ENCODE measurements around the gene THSD4.

The THSD4 gene

DNA sequence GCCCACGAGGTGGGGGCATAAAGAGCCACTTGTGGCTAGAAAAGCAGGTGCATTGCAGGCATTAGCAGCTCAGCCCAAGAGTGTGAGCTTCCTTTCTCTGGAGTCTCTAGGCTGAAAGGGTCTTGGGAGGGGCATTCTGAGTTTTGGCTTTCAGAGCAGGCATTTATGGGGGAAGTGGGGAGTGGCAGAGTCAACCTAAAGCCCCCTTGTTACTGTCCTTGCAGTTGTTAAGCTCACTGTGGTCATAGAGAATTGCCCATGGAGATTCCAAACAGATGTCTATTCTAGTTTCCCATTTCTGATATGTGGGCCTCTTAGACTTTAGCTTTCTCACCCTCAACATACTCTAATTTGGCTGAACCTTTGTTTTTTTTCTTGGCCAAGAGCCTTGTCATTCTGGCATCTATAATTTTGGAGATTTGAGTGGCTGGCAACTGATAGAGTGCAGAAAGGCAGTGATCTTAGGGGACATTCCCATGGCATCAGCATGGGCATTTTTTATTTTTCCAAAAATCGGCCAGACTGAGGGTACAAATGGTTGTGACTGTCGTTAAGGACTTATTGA is 217.9 kb downstream of the THSD4 start:
- H4K20me1 ChIP-seq (ENCODE audit: insufficient read depth), result no peaks in the 10 kb centered on the region
- H3K27ac ChIP-seq, result no peak overlapping the region
- no peak overlapping the region for H3K4me2 ChIP-seq
- H3K27me3 ChIP-seq (ENCODE audit: insufficient read depth, low read depth), result no peaks in the 10 kb centered on the region
- no peaks in the 10 kb centered on the region for H3K36me3 ChIP-seq (ENCODE audit: insufficient read depth)
- H3K4me3 ChIP-seq (IDR thresholded peaks at IDR 0.05; ENCODE audit: insufficient read depth, low read depth, low read length), result no peak overlapping the region
- H3K79me2 ChIP-seq (ENCODE audit: insufficient read depth, low read depth), result no peaks in the 10 kb centered on the region
- H2AFZ ChIP-seq (ENCODE audit: low read depth), result no peak overlapping the region
- H3K9ac ChIP-seq, result no peak overlapping the region
- no peaks in the 10 kb centered on the region for H3K4me1 ChIP-seq (ENCODE audit: low read depth, poor library complexity, severe bottlenecking)
- TF ChIP-seq, protein P1, sequence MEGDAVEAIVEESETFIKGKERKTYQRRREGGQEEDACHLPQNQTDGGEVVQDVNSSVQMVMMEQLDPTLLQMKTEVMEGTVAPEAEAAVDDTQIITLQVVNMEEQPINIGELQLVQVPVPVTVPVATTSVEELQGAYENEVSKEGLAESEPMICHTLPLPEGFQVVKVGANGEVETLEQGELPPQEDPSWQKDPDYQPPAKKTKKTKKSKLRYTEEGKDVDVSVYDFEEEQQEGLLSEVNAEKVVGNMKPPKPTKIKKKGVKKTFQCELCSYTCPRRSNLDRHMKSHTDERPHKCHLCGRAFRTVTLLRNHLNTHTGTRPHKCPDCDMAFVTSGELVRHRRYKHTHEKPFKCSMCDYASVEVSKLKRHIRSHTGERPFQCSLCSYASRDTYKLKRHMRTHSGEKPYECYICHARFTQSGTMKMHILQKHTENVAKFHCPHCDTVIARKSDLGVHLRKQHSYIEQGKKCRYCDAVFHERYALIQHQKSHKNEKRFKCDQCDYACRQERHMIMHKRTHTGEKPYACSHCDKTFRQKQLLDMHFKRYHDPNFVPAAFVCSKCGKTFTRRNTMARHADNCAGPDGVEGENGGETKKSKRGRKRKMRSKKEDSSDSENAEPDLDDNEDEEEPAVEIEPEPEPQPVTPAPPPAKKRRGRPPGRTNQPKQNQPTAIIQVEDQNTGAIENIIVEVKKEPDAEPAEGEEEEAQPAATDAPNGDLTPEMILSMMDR (conservative IDR thresholded peaks at IDR 0.05; ENCODE audit: low read depth, low read length), result no peak

DNA sequence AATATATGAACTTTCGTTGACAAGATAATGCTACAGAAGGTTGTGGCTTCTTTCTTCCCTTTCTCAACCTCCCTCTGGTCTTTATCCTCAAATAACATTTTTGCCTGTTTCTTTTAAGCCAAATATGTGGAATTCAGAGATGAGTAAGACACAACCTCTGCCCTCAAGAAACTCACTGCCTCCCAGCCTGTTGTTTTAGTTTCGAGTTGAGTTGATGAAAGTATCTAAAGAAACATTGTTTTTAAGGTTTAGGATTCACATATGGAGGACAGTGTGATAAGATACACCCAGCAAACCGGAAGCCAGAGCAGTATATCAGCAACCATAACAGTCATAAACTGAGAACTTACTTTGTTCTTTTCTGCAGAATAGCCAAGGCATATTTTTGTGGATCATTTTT is 218.6 kb downstream of the THSD4 start:
- Histone ChIP-seq H3K4me1 (ENCODE audit: low read depth, poor library complexity, severe bottlenecking) (no peaks in the 10 kb centered on the region), H3K4me2 (no peak overlapping the region), H2AFZ (ENCODE audit: low read depth) (no peak overlapping the region), H3K27ac (no peak overlapping the region), H4K20me1 (ENCODE audit: insufficient read depth) (no peaks in the 10 kb centered on the region), H3K4me3 (IDR thresholded peaks at IDR 0.05; ENCODE audit: insufficient read depth, low read depth, low read length) (no peak overlapping the region), H3K9ac (no peak overlapping the region), H3K27me3 (ENCODE audit: insufficient read depth, low read depth) (no peaks in the 10 kb centered on the region), H3K79me2 (ENCODE audit: insufficient read depth, low read depth) (no peaks in the 10 kb centered on the region), H3K36me3 (ENCODE audit: insufficient read depth) (no peaks in the 10 kb centered on the region)
- TF ChIP-seq, protein P1 (conservative IDR thresholded peaks at IDR 0.05; ENCODE audit: low read depth, low read length), result no peak

DNA sequence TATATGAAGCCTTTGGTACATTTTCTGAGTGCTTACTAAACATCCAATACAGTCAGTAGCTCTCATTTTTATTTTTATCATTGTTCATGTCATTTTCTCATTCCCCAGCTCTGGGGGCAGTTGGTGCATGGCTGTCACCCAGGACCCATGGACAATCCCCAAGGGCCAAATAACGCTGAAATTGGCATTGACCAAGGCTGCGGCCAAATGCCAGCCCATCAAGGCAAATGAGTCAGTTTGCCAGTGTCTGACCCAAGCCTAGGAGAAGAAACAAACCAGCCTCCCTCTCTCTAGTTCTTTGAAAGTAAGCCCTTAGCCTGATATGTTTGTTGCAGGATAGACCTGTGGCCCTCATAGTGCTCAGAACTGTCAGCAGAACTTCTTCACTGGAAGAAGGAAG is 219.2 kb downstream of the THSD4 start:
- no peak overlapping the region for H2AFZ ChIP-seq (ENCODE audit: low read depth)
- H3K27ac ChIP-seq, result no peak overlapping the region
- no peak overlapping the region for H3K4me3 ChIP-seq (IDR thresholded peaks at IDR 0.05; ENCODE audit: insufficient read depth, low read depth, low read length)
- H3K9ac ChIP-seq, result no peak overlapping the region
- no peaks in the 10 kb centered on the region for H4K20me1 ChIP-seq (ENCODE audit: insufficient read depth)
- TF ChIP-seq, protein P1 (conservative IDR thresholded peaks at IDR 0.05; ENCODE audit: low read depth, low read length), result no peak
- H3K4me1 ChIP-seq (ENCODE audit: low read depth, poor library complexity, severe bottlenecking), result no peaks in the 10 kb centered on the region
- H3K27me3 ChIP-seq (ENCODE audit: insufficient read depth, low read depth), result no peaks in the 10 kb centered on the region
- H3K36me3 ChIP-seq (ENCODE audit: insufficient read depth), result no peaks in the 10 kb centered on the region
- H3K4me2 ChIP-seq, result no peak overlapping the region
- no peaks in the 10 kb centered on the region for H3K79me2 ChIP-seq (ENCODE audit: insufficient read depth, low read depth)

DNA sequence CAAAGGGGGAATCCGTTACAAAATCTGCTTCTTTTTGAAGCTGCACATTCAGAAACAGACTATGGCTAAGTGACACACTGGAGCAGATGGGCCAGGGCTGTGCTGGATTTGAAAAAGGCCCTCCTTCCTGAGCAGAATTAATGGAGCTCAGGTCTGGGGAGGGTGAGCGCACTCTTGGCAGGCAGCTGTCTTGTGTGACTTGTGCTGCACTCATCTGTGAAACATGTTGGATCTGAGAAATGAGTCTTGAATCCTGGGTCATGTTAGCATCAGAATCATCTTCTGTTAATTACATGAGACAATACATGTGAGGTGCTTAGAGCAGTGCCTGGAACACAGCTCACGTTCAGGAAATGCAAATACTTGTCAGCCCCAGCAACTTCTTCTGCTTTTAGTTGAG is 219.6 kb downstream of the THSD4 start:
- H3K79me2 ChIP-seq (ENCODE audit: insufficient read depth, low read depth), result no peaks in the 10 kb centered on the region
- H4K20me1 ChIP-seq (ENCODE audit: insufficient read depth), result no peaks in the 10 kb centered on the region
- no peaks in the 10 kb centered on the region for H3K36me3 ChIP-seq (ENCODE audit: insufficient read depth)
- no peaks in the 10 kb centered on the region for H3K4me1 ChIP-seq (ENCODE audit: low read depth, poor library complexity, severe bottlenecking)
- no peak overlapping the region for H3K27ac ChIP-seq
- no peak overlapping the region for H3K9ac ChIP-seq
- H2AFZ ChIP-seq (ENCODE audit: low read depth), result no peak overlapping the region
- TF ChIP-seq, protein P1 (conservative IDR thresholded peaks at IDR 0.05; ENCODE audit: low read depth, low read length), result no peak
- no peaks in the 10 kb centered on the region for H3K27me3 ChIP-seq (ENCODE audit: insufficient read depth, low read depth)
- H3K4me2 ChIP-seq, result no peak overlapping the region
- no peak overlapping the region for H3K4me3 ChIP-seq (IDR thresholded peaks at IDR 0.05; ENCODE audit: insufficient read depth, low read depth, low read length)
